A673 (cell line): ENCODE results near the gene SHISA7.

Source experiments
- CTCF ChIP-seq: fragments of 300-800, 200-600 bp; sonication (generic); conservative IDR thresholded peaks from 2 replicates; pipeline ENCODE4 v1.5.1; 2017; ENCODE audit warnings: low read depth, mild to moderate bottlenecking, antibody characterized with exemption, low read length, moderate library complexity, mixed read lengths
- EZH2 ChIP-seq: fragments of 200-600 bp; sonication (generic); IDR thresholded peaks from 2 replicates; pipeline ENCODE4 v1.6.1; 2017; ENCODE audit warnings: borderline replicate concordance, low read depth, mild to moderate bottlenecking, mixed read lengths, antibody characterized with exemption, low read length; ENCODE audit not compliant: poor library complexity, severe bottlenecking

- TF ChIP-seq CTCF (0 out of 2 replicates have a peak, but pooled peaks have one; percentile 19), EZH2 (no peak)
Measured at GRCh38 chr19:55468054-55468393, 24.9 kb upstream of the SHISA7 start.
